ENCODE measurements around the gene SHISA7. TPM values are rescaled to one million over a fixed set of nuclear protein-coding genes. Genes with fewer than 3 reads are reported as not detected.
"Not testable (repeated sequence)": the region's sequence is repeated elsewhere in the genome, so short reads cannot be mapped to it uniquely, and the experiment has no call there.

Gene SHISA7
- total and polyA plus RNA-seq, 4 donors, result 0.05 TPM; not detected in 3

DNA sequence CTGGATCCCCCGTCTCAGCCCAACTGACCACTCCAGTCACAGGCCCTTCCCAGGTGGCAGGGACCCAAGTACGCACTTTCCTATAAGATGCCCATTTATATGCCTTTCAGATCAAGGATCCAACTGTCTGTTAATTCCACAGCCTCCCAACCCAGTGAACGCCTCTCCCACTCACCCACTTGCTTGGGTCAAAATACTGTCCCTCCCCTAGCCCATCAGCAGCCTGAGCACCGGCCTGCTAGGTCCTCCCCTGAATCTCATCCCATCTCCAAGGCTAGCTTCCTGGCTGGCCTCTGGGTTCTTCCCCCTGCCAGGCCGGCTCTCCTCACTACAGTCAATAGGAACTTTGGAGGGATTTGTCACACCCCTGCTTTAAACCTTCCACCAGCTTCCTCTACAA, 37.5 kb downstream of the SHISA7 start:
- no peak overlapping the region for H3K4me3 ChIP-seq (ENCODE audit: low read length in 2 of 2)
- H3K9me3 ChIP-seq (ENCODE audit: control insufficient read depth, low read length), result no peaks in the 10 kb centered on the region
- H3K27ac ChIP-seq (ENCODE audit: low read depth in 1 of 2, low read length in 2 of 2), result no peak overlapping the region
- H3K36me3 ChIP-seq (ENCODE audit: control insufficient read depth in 1 of 2, insufficient read depth in 2 of 2, low read length in 1 of 2), result no peaks in the 10 kb centered on the region
- no peak for DNase-seq
- no peak for ATAC-seq (ENCODE audit: low FRiP score)
- H3K27me3 ChIP-seq (ENCODE audit: control insufficient read depth in 1 of 2, insufficient read depth in 2 of 2, low read length in 1 of 2), result no peaks in the 10 kb centered on the region
- peaks cover 0 to 2% of the 10 kb centered on the region in 2 donors for H3K4me1 ChIP-seq (ENCODE audit: control insufficient read depth in 1 of 2, insufficient read depth in 2 of 2, low read length in 2 of 2)
- intact Hi-C loops (cut with DNase I), result no loop called here
- WGBS, 2 donors, result 80 to 82% methylated on average over 5 of the region's 5 CpGs

DNA sequence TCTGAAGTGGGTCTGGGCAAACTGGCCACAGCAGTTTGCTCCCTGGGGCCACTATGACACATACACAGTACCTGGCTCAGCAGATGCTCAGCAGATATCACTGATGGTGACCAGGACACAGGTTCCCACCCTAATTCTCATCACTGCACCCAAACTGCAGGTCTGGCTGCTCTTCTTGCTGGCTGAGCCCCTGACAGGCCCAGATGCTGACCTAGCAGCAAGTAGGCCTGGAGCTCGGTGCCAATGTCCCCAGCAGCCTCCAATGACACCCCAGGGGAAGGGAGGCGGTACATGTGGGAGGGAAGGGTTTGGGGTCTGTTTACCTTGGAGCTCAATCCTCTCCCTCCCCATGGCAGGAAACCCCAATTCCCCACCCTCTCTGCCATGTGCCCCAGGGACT, 40.6 kb downstream of the SHISA7 start:
- no peaks in the 10 kb centered on the region for H3K36me3 ChIP-seq (ENCODE audit: control insufficient read depth in 1 of 2, insufficient read depth in 2 of 2, low read length in 1 of 2)
- ATAC-seq (ENCODE audit: low FRiP score) (no peak), DNase-seq (no peak)
- H3K4me1 ChIP-seq (ENCODE audit: control insufficient read depth in 1 of 2, insufficient read depth in 2 of 2, low read length in 2 of 2), result peaks cover 0 to 2% of the 10 kb centered on the region in 2 donors
- intact Hi-C loops (cut with DNase I), result no loop called here
- H3K27me3 ChIP-seq (ENCODE audit: control insufficient read depth in 1 of 2, insufficient read depth in 2 of 2, low read length in 1 of 2), result no peaks in the 10 kb centered on the region
- WGBS, 2 donors, result 81 to 84% methylated on average over 2 of the region's 2 CpGs
- no peak overlapping the region for H3K27ac ChIP-seq (ENCODE audit: low read depth in 1 of 2, low read length in 2 of 2)
- H3K9me3 ChIP-seq (ENCODE audit: control insufficient read depth, low read length), result no peaks in the 10 kb centered on the region
- no peak overlapping the region for H3K4me3 ChIP-seq (ENCODE audit: low read length in 2 of 2)

DNA sequence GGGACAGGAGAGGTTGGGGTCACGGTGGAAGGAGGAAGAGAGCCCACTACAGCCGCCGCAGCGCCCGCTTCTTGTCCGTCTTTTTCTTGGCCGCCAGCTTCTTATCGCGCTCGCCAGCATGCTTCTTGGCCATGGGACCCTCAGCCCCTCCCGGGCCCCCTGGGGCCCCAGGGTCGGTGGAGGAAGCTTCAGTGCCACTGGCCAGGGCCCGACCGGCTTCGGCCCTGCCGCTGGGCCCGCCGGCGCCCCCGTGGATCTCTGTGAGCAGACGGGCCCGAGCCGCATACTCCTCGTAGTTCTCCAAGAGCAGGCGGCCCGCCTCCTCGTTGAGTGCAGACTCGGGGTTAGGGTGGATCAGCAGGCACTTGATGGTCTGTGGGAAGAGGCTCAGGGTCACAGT, 41.7 kb downstream of the SHISA7 start:
- H3K27ac ChIP-seq (ENCODE audit: low read depth in 1 of 2, low read length in 2 of 2); ATAC-seq (ENCODE audit: low FRiP score); H3K9me3 ChIP-seq (ENCODE audit: control insufficient read depth, low read length); H3K4me1 ChIP-seq (ENCODE audit: control insufficient read depth in 1 of 2, insufficient read depth in 2 of 2, low read length in 2 of 2); H3K4me3 ChIP-seq (ENCODE audit: low read length in 2 of 2); DNase-seq; H3K36me3 ChIP-seq (ENCODE audit: control insufficient read depth in 1 of 2, insufficient read depth in 2 of 2, low read length in 1 of 2); H3K27me3 ChIP-seq (ENCODE audit: control insufficient read depth in 1 of 2, insufficient read depth in 2 of 2, low read length in 1 of 2); intact Hi-C loops (cut with DNase I): not testable (repeated sequence)
- WGBS, 2 donors, result 88% methylated on average over 14 to 23 of the region's 28 CpGs

DNA sequence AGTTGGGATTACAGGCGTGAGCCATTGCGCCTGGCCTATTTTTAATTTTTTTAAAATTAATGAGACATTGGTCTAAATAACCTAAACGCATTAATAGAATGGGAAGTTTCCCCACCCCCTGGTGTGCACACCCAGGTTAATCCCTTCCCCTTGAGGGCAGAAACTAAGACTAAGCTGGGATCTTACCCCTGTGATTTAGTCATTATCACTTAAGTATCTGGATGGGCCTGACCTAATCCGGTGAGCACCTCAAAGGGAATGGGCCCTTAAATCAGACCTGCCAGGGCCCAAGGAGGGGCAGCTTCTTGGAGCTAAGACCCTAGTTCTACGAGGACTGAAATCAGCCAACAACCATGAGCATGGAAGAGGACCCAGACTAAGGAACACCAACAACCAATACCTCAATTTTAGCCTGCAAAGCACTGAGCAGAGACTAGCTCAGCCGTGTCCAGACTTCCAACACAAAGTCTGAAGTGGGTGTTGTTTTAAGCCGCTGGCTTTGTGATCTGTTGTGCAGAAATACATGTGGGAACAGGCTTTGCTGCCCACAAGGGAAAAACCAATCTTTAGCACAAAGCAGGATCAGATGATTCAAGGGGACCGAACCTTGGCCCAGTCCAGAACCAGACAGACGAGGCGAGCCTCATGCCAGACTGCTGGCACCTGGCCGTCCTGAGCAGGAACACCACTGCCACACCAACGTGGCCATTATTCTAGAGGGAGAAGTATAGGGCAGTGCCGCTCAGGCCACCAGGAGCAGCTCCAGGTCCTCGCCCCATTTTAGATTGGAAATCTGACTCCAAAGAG, 42.6 kb downstream of the SHISA7 start:
- intact Hi-C loops (cut with DNase I), result no loop called here
- Histone ChIP-seq H3K4me3 (ENCODE audit: low read length in 2 of 2) (no peak overlapping the region), H3K9me3 (ENCODE audit: control insufficient read depth, low read length) (no peaks in the 10 kb centered on the region), H3K27ac (ENCODE audit: low read depth in 1 of 2, low read length in 2 of 2) (no peak overlapping the region), H3K4me1 (ENCODE audit: control insufficient read depth in 1 of 2, insufficient read depth in 2 of 2, low read length in 2 of 2) (no peaks in the 10 kb centered on the region), H3K27me3 (ENCODE audit: control insufficient read depth in 1 of 2, insufficient read depth in 2 of 2, low read length in 1 of 2) (no peaks in the 10 kb centered on the region), H3K36me3 (ENCODE audit: control insufficient read depth in 1 of 2, insufficient read depth in 2 of 2, low read length in 1 of 2) (no peaks in the 10 kb centered on the region)
- DNase-seq (no peak), ATAC-seq (ENCODE audit: low FRiP score) (no peak)
- 72 to 76% methylated on average over 14 of the region's 14 CpGs for WGBS, 2 donors

DNA sequence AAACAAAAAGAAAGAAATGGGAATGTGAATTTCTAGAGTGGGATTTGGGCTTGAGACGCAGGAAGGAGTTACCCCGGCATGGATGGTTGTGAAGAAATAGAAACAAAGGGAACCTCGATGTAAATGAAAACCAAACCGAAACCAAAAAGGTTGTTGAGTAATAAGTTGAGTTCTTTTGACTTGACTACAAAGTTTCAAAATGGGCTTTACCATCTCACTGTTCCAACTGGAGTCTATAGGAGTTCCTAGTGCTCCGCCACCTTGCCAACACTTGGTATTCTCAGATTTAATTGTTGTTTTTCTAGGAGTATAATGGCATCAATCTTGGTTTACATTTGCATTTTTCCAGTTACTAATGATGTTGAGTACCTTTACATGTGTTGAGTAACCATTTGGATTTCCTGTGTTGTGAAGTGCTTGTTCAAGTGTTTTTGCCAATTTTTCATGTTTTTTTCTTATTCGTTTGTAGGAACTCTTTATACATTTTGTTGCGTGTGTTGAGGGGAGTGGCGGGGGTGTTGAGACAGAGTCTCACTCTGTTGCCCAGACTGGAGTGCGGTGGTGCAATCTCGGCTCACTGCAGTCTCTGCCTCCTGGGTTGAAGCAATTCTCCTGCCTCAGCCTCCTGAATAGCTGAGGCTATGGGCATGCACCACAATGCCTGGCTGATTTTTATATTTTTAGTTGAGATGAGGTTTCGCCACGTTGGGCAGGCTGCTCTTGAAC, 44.7 kb downstream of the SHISA7 start:
- intact Hi-C loops (cut with DNase I), result no loop called here
- DNase-seq (no peak), ATAC-seq (ENCODE audit: low FRiP score) (no peak)
- no peaks in the 10 kb centered on the region for H3K27me3 ChIP-seq (ENCODE audit: control insufficient read depth in 1 of 2, insufficient read depth in 2 of 2, low read length in 1 of 2)
- H3K9me3 ChIP-seq (ENCODE audit: control insufficient read depth, low read length), result no peaks in the 10 kb centered on the region
- WGBS, 2 donors, result 80 to 82% methylated on average over 12 of the region's 12 CpGs
- H3K4me3 ChIP-seq (ENCODE audit: low read length in 2 of 2), result no peak overlapping the region
- no peaks in the 10 kb centered on the region for H3K4me1 ChIP-seq (ENCODE audit: control insufficient read depth in 1 of 2, insufficient read depth in 2 of 2, low read length in 2 of 2)
- H3K27ac ChIP-seq (ENCODE audit: low read depth in 1 of 2, low read length in 2 of 2), result no peak overlapping the region
- no peaks in the 10 kb centered on the region for H3K36me3 ChIP-seq (ENCODE audit: control insufficient read depth in 1 of 2, insufficient read depth in 2 of 2, low read length in 1 of 2)

DNA sequence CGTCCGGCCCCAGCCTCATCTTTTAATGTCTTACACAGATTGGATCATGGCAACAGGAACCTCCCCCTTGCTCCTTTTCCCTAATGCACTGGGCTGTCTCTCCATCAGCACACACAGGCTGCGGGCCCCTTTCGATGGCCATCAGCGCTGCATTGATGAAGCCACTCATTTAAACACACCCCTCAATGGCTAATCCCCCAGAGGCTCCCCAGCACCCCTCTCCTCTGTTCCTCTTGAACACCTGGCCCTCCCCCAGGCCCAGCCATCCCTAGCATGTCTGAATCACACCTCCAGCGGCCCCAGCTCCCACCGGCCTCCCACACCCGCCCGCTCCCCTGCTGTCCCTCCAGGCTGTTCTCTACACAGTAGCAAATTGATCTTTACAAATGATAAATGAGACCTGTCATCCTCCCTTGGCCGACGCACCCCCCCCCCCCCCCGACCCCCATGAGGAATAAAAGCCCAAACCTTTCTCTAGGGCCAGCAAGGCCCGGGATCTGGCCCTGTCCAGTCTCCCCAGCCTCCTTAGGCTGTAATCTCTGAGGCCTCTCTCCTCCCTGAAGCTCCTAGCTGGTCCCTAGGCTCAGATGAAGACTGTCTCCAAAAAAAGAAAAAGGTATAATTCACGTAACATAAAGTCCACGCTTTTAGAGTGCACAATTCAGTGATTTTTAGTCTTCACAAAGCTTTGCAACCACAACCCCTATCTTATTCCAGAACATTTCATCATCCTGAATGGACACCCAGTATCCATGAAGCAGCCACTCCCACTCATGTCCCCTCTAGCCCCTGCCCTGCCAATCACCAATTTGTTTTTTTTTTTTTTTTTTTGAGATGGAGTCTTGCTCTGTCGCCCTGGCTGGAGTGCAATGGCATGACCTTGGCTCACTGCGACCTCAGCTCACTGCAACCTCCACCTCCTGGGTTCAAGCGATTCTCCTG, 50.0 kb downstream of the SHISA7 start:
- no peaks in the 10 kb centered on the region for H3K36me3 ChIP-seq (ENCODE audit: control insufficient read depth in 1 of 2, insufficient read depth in 2 of 2, low read length in 1 of 2)
- no peak overlapping the region for H3K4me3 ChIP-seq (ENCODE audit: low read length in 2 of 2)
- H3K4me1 ChIP-seq (ENCODE audit: control insufficient read depth in 1 of 2, insufficient read depth in 2 of 2, low read length in 2 of 2), result no peaks in the 10 kb centered on the region
- H3K9me3 ChIP-seq (ENCODE audit: control insufficient read depth, low read length), result no peaks in the 10 kb centered on the region
- ATAC-seq (ENCODE audit: low FRiP score), result no peak
- 61 to 65% methylated on average over 18 of the region's 18 CpGs for WGBS, 2 donors
- intact Hi-C loops (cut with DNase I), result no loop called here
- no peaks in the 10 kb centered on the region for H3K27me3 ChIP-seq (ENCODE audit: control insufficient read depth in 1 of 2, insufficient read depth in 2 of 2, low read length in 1 of 2)
- no peak overlapping the region for H3K27ac ChIP-seq (ENCODE audit: low read depth in 1 of 2, low read length in 2 of 2)
- DNase-seq, result no peak

DNA sequence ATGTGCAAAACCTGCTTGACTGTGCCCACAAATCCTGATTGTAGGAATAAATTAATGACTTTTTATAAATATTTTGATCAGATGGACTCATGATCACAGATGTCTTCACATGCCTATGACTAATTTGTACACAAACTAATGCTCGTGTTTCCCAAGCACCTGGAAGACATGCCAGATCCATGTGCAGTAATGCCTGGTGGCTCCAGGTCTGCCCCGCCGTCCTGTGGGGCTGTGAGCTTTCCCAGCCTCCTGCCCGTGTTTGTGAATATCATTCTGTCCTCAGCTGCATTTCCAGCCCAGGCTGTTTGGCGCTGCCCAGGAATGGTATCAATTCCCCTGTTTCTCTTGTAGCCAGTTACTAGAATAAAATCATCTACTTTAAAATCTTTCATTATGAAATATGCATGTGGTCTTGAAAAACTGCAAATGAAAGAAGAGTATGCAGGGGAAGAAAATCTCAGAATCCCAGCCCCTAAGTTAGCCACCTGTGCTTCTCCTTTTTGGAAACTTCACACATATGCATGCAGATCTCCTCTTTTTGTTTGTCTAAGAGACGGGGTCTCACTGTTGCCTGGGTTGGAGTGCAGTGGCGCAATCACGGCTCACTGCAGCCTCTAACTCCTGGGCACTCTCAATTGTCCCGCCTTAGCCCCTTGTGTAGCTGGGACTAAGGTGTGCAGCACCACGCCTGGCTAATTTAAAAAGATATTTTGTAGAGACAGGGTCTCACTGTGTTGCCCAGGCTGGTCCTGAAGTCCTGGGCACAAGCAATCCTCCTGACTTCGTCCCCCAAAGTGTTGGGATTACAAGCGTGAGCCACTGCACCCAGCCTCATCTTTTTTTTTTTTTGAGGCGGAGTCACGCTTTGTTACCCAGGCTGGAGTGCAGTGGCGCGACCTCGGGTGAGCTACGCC, 51.1 kb downstream of the SHISA7 start:
- 69 to 72% methylated on average over 18 of the region's 18 CpGs for whole genome bisulfite sequencing, 2 donors
- no peak for DNase-seq
- Histone ChIP-seq H3K4me3 (ENCODE audit: low read length in 2 of 2) (no peak overlapping the region), H3K9me3 (ENCODE audit: control insufficient read depth, low read length) (no peaks in the 10 kb centered on the region), H3K27ac (ENCODE audit: low read depth in 1 of 2, low read length in 2 of 2) (no peak overlapping the region), H3K27me3 (ENCODE audit: control insufficient read depth in 1 of 2, insufficient read depth in 2 of 2, low read length in 1 of 2) (no peaks in the 10 kb centered on the region), H3K4me1 (ENCODE audit: control insufficient read depth in 1 of 2, insufficient read depth in 2 of 2, low read length in 2 of 2) (no peaks in the 10 kb centered on the region), H3K36me3 (ENCODE audit: control insufficient read depth in 1 of 2, insufficient read depth in 2 of 2, low read length in 1 of 2) (no peaks in the 10 kb centered on the region)
- intact Hi-C loops (cut with DNase I), result no loop called here
- ATAC-seq (ENCODE audit: low FRiP score), result no peak

DNA sequence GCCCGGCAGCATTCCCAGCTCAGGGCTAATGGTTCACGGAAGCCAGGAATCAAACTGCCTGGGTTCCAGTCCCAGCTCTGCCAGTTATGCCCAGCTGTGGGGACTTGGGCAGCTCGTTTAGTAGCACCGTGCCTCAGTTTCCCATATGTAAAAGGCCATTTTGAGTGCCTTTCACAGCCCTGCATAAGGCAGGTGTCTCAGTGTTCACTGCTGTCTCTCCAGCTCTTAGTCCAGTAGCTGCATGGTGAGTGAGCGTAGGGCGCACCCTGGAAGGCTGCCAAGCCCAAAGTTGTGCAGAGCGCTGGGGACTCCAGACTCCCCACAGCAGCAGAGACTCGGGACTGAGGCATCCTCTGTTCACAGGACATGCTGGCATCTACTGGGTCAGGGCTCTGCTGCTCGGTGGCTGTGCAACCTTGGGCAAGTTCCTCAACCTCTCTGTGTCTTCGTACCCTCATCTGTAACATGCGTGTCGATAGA, 51.9 kb downstream of the SHISA7 start:
- H3K9me3 ChIP-seq (ENCODE audit: control insufficient read depth, low read length), result no peaks in the 10 kb centered on the region
- no peaks in the 10 kb centered on the region for H3K27me3 ChIP-seq (ENCODE audit: control insufficient read depth in 1 of 2, insufficient read depth in 2 of 2, low read length in 1 of 2)
- no peak overlapping the region for H3K4me3 ChIP-seq (ENCODE audit: low read length in 2 of 2)
- ATAC-seq (ENCODE audit: low FRiP score), result no peak
- intact Hi-C loops (cut with DNase I), result no loop called here
- H3K4me1 ChIP-seq (ENCODE audit: control insufficient read depth in 1 of 2, insufficient read depth in 2 of 2, low read length in 2 of 2), result no peaks in the 10 kb centered on the region
- no peaks in the 10 kb centered on the region for H3K36me3 ChIP-seq (ENCODE audit: control insufficient read depth in 1 of 2, insufficient read depth in 2 of 2, low read length in 1 of 2)
- no peak overlapping the region for H3K27ac ChIP-seq (ENCODE audit: low read depth in 1 of 2, low read length in 2 of 2)
- 75 to 78% methylated on average over 12 of the region's 12 CpGs for WGBS, 2 donors
- no peak for DNase-seq
